HFFc6 (cell line): ENCODE data around the gene JUP. TPM values are rescaled to one million over a fixed set of nuclear protein-coding genes. Genes with fewer than 3 reads are reported as not detected.

Experiments used
- DNase-seq: peaks from one replicate; pipeline ENCODE4 v3.0.0-alpha.2; 2018
- H3K27ac Mint-ChIP-seq: 2 replicates; pipeline ENCODE4 v1.8.0; 2020; ENCODE audit warnings: mild to moderate bottlenecking, mixed read lengths
- H3K27me3 Mint-ChIP-seq: 2 replicates; pipeline ENCODE4 v1.8.0; 2021; ENCODE audit warnings: mild to moderate bottlenecking, moderate library complexity, mixed read lengths; ENCODE audit not compliant: insufficient read depth
- H3K36me3 Mint-ChIP-seq: 2 replicates; pipeline ENCODE4 v1.8.0; 2021; ENCODE audit warnings: low read depth, mixed read lengths
- H3K4me1 Mint-ChIP-seq: 2 replicates; pipeline ENCODE4 v1.8.0; 2020; ENCODE audit warnings: low read depth, mixed read lengths
- H3K4me3 Mint-ChIP-seq: 2 replicates; pipeline ENCODE4 v1.8.0; 2020; ENCODE audit warnings: mild to moderate bottlenecking, moderate library complexity, mixed read lengths
- H3K9me3 Mint-ChIP-seq: 2 replicates; pipeline ENCODE4 v1.8.0; 2020; ENCODE audit warnings: mild to moderate bottlenecking, mixed read lengths
- CTCF ChIP-seq: fragments of 200-600 bp; sonication (generic); IDR thresholded peaks from 2 replicates; pipeline ENCODE4 v1.5.0; 2021; ENCODE audit warnings: antibody characterized with exemption, mild to moderate bottlenecking
- total RNA-seq, 6 experiments: library from RNA; stranded (reverse); fragmentation: NEBNext Ultra II Directional; extraction: Animal tissue kit (Norgen Biotek cat#: 25700); gene quantifications; 2 replicates in 1 of 6; 3 replicates in 5 of 6; pipeline ENCODE4 v1.2.3, GENCODE V29; 2021

JUP gene
- total RNA-seq, 6 experiments from 2014 or later = 1.5 to 9.1 (median 1.9) TPM

- Mint-ChIP-seq H3K36me3 (no peaks in the 10 kb centered on the region), H3K27me3 (peaks cover 26% of the 10 kb centered on the region), H3K4me3 (0 out of 2 replicates have a peak overlapping the region, but pooled peaks have one; percentile 43), H3K27ac (no peak overlapping the region), H3K4me1 (peaks cover 13% of the 10 kb centered on the region), H3K9me3 (no peaks in the 10 kb centered on the region)
- no peak for TF ChIP-seq CTCF
- DNase-seq = no peak
These were observed 668 bp downstream of the JUP start for GRCh38 chr17:41785859-41786226.

GRCh38 chr17:41785091-41785858, 1.2 kb downstream of the JUP start:
- TF ChIP-seq CTCF = no peak
- H3K9me3 Mint-ChIP-seq = no peaks in the 10 kb centered on the region
- H3K4me3 Mint-ChIP-seq = peak overlapping the region; percentile 43; the same call in 1 of the 2 replicates
- DNase-seq = no peak
- no peak overlapping the region for H3K27ac Mint-ChIP-seq
- peaks cover 26% of the 10 kb centered on the region for H3K27me3 Mint-ChIP-seq
- no peaks in the 10 kb centered on the region for H3K36me3 Mint-ChIP-seq
- peaks cover 13% of the 10 kb centered on the region for H3K4me1 Mint-ChIP-seq

- Mint-ChIP-seq H3K9me3 (no peaks in the 10 kb centered on the region), H3K27ac (no peak overlapping the region), H3K4me1 (peaks cover 13% of the 10 kb centered on the region), H3K27me3 (peaks cover 22% of the 10 kb centered on the region), H3K36me3 (no peaks in the 10 kb centered on the region), H3K4me3 (peak overlapping the region; percentile 6; the same call in 1 of the 2 replicates)
- no peak for DNase-seq
- TF ChIP-seq CTCF = no peak
These were observed 2.2 kb downstream of the JUP start for GRCh38 chr17:41784207-41784744.

- TF ChIP-seq CTCF = no peak
- no peaks in the 10 kb centered on the region for H3K9me3 Mint-ChIP-seq
- peaks cover 11% of the 10 kb centered on the region for H3K27me3 Mint-ChIP-seq
- DNase-seq = no peak
- H3K4me1 Mint-ChIP-seq = peaks cover 23% of the 10 kb centered on the region
- H3K36me3 Mint-ChIP-seq = no peaks in the 10 kb centered on the region
- no peak overlapping the region for H3K27ac Mint-ChIP-seq
- H3K4me3 Mint-ChIP-seq = no peak overlapping the region
These were observed 4.4 kb downstream of the JUP start for GRCh38 chr17:41782142-41782541.

GRCh38 chr17:41781404-41782110, 5.0 kb downstream of the JUP start:
- DNase-seq = no peak
- H3K4me1 Mint-ChIP-seq = peaks cover 26% of the 10 kb centered on the region
- no peak for TF ChIP-seq CTCF
- no peaks in the 10 kb centered on the region for H3K36me3 Mint-ChIP-seq
- peaks cover 9% of the 10 kb centered on the region for H3K27me3 Mint-ChIP-seq
- no peak overlapping the region for H3K4me3 Mint-ChIP-seq
- H3K27ac Mint-ChIP-seq = no peak overlapping the region
- no peaks in the 10 kb centered on the region for H3K9me3 Mint-ChIP-seq
